Measurements from ENCODE around the gene RSPRY1.
A peak's percentile ranks its signal among the peaks of the same experiment; 100 is the strongest.
"Not testable (repeated sequence)": the region's sequence is repeated elsewhere in the genome, so short reads cannot be mapped to it uniquely, and the experiment has no call there.

RSPRY1 gene

DNA sequence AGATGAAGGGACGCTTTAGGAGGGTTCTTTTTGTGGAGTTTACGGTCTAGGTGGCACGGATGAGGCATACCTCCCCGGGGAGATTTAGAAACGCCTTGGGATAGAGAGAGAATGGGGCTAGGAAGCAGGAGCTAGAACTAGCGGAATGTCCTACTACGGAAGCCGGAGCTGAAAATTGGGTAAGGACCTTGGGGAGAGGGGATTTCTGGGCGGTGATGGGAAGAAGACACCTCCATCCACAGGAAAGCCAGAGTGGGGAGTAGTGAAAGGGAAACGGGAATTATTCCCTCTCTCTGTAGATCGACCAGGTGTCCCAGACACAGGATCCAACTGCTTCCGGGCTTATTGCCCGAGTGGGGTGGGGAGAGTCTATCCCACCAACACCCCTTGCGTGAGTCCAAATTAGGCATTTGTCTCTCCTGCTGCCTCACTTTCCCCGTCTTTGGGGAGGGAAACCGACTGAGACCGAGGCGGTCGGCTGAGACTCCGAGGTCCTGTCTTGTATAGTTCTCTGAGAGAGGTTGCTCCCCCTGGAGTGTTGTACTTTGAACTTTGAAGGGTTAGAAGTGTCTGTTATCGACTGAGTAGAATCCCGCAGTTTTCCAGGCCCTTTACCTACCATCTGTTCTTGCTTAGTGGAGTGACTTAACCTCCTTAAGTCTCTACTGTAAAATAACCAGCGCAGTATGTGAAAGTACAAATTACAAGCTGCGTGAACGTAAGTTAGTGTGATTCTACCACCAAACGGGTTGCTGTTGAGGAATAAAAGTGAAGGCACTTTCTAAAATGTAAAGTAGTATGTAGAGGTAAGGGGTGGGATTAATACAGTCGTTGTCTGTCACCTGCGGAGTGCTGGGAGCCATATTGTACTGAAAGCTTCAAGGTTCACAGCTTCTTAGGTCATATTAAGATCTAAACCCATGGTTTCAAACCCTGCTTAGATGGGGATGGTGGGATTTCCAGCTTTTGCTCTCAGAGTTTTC is 1.0 kb downstream of the RSPRY1 start:
- DNase-seq: no peak

DNA sequence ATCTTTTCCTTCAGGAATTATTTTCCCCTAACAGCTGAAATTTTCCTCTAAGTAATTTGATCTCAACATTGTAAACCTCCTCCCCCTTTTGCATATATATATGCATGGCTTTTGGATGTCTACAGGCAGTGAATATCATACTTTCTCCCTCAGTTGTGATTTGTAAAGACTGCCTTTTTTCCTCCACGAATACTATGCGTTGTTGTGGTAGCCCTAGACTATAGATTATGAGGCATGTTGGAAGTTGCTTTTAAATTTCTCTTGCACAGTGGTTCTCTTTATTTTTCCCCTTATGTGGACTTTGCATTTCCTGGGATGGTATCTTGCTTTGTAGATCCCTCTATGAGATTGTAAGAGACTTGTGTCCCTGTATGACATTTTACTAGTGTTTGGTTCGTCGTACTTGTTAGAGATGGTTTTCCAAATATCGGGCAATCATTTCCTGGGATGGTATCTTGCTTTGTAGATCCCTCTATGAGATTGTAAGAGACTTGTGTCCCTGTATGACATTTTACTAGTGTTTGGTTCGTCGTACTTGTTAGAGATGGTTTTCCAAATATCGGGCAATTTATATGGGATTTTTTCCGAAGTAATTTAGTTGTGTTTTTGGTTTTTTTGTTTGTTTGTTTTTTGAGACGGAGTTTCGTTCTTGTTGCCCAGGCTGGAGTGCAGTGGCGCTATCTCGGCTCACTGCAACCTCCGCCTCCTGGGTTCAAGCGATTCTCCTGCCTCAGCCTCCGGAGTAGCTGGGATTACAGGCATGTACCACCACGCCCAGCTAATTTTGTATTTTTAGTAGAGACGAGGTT is 2.0 kb downstream of the RSPRY1 start:
- DNase-seq: not testable (repeated sequence)

DNA sequence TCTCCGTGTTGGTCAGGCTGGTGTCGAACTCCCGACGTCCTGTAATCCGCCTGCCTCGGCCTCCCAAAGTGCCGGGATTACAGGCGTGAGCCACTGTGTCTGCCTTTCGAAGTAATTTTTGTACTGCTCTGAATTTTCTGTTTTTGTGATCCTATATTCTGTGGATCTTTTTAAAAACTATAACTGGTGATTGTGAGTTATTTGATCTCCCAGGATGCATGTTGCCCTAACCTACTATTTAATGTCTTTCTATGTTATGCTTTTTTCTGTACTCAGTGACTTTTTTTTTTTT is 2.5 kb downstream of the RSPRY1 start:
- no peak for DNase-seq

DNA sequence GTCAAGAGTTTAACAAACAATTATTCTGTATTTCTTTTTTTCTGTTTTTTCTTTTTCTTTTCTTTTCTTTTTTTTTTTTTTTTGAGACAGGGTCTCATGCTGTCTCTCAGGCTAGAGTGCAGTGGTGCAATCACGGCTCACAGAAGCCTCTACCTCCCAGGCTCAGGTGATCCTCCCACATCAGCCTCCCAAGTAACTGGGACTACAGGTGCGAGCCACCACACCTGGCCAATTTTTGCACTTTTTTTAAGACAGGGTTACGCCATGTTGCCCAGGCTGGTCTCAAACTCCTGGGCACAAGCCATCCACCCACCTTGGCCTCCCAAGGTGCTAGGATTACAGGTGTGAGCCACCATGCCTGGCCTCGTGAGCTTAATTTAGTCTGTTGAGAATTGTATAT is 3.4 kb downstream of the RSPRY1 start:
- DNase-seq: not testable (repeated sequence)

DNA sequence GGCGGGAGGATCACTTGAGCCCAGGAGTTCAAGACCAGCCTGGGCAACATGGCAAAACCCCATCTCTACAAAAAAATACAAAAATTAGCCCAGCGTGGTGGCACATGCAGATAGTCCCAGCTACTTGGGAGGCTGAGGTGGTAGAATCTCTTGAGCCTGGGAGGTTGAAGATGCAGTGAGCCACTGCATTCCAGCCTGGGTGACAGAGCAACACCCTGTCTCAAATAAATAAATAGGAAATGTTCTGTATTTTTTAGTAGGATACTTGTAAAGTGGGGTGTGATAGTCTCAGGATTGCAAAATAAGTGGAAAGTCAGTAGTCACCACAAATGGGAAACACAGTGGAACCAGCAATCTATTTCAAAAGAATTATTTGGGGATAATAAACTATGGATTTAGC is 4.0 kb downstream of the RSPRY1 start:
- no peak for DNase-seq

DNA sequence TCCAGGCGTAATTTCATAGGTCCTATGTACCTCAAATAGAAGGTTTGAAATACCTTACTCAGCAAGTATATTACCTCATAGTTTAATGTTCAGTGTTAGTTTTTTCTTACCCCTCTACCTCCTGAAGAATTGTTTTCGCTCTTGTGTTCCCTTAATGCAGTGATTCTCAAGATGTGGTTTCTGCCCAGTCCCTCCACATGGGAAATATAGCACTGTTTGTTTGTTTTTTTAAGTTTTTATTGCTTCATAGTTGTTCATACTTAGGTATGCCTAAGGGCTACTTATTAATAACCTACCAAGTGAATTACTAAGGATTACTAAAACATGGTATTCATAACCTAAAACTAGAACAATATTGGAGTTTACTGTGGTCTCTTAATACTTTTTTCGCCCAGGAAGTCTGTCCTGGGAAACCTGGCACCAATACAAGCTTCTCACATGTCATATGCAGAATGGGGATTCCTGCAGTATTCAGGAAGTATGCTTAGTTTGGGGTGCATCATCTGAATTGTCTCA is 5.0 kb downstream of the RSPRY1 start:
- DNase-seq: peak; percentile 47

DNA sequence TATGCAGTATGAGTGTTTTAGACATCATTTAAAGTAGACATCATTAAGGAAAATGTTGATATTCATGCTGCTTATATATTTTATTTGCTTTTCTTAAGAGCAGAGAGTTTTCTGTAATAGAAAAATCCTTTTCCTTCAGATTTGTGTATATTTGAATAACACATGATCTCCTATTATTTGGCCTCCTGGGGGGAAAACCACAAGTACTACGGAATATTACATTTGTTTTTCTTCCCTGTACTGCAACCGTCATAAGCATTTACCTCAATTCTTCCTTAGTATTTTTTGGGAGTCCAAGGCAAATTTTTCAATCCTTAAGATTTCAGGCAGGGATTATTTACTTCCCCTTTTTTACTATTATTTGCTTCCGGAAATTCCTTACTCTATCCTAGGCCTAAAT is 6.0 kb downstream of the RSPRY1 start:
- DNase-seq: no peak

DNA sequence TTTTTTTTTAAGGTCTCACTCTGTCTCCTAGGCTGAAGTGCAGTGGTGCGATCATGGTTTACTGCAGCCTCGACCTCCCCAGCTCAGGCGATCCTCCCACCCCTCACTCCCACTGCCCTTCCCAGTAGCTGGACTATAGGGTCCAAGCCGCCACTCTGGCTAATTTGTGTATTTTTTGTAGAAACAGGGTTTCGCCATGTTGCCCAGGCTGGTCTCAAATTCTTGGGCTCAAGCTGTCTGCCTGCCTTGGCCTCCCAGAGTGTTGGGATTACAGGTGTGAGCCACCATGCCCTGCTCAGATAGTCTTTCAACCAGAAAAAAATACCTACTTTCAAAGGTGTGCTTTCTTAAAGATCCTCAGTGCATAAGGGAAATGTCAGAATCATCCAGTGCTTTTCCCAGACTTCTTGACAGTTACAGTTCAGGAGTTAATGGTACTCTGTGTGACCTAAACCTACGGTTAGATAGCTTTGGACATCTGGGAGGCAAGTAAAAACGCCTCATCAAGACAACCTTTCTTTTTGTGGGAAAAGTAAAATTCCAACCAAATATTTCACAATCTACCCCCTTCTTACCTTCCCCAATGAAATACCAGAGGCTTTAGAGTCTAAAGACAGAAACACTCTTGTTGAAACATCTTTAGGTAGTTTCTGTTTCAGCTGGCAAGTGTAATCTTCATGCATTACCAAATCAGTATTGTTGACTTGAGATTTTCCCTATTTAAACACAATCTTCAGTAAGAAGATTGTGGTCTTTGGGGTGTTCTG is 6.8 kb downstream of the RSPRY1 start:
- peak; percentile 52 for DNase-seq

DNA sequence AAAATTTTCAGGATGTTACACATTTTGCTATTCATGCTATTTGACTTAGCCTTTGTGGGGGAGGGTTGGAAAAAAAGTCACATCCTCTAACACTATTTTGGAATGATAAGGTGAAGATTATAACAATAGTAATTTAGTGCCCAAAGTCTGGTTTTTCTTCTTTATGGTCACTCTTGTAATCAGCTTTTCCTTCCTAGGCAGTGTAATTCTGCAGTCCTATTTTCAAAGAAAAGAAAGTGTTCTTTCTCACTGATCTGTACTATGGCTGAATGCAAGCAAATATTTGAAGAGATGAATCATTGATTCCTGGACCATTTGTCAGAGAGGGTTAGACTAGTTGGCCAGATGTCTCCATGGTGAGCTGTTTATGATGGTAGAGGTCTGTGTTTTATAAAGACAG is 8.4 kb downstream of the RSPRY1 start:
- peak; percentile 86 for DNase-seq

DNA sequence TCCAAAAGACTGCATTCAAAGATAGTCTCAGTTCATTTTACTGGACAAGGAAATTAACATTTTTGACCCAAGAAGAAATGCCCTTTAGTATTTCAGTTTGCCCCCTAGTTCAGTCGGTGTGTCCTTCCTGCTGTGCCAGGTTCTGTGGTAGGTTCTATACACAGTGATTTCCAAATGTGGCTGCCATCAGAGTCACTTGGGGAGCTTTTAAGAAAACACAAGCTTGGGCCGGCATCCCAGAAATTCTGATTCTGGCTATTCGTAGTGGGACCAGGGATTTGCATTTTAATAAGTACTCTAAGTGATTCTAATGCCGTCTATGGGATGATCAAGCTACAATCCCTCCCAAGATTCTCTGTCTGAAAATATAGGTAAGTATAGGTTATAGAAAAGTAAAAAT is 10.2 kb downstream of the RSPRY1 start:
- no peak for DNase-seq

DNA sequence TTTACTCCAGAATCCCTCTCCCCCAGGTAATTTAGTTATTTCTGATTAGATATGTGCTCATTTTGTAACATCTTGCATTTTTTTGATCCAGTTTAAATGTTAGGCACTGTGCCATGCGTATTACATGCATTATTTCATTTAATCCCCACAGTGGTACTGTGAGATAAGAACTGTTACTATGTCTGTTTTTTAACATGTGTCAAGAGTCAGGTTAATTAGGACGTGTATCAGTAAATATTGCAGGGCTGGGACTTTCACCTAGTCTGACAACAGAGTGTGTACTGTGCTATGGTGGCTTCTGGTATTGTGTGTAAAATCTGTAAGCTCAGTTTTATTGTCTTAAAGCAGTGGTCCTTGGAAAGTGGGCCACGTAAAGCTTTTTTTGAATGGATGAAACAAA is 10.6 kb downstream of the RSPRY1 start:
- no peak for DNase-seq

DNA sequence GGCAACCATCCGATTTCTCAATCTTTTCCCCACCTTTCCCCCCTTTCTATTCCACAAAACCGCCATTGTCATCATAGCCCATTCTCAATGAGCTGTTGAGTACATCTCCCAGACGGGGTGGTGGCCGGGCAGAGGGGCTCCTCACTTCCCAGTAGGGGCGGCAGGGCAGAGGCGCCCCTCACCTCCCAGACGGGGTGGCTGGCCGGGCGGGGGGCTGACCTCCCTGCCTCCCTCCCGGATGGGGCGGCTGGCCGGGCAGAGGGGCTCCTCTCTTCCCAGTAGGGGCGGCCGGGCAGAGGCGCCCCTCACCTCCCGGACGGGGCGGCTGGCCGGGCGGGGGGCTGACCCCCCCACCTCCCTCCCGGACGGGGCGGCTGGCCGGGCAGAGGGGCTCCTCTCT is 14.2 kb downstream of the RSPRY1 start:
- not testable (repeated sequence) for DNase-seq

DNA sequence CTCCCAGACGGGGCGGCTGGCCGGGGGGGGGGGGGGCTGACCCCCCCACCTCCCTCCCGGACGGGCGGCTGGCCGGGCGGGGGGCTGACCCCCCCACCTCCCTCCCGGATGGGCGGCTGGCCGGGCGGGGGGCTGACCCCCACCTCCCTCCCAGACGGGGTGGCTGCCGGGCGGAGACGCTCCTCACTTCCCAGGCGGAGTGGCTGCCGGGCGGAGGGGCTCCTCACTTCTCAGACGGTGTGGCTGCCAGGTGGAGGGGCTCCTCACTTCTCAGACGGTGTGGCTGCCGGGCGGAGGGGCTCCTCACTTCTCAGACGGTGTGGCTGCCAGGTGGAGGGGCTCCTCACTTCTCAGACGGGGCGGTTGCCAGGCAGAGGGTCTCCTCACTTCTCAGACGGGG is 14.8 kb downstream of the RSPRY1 start:
- DNase-seq: not testable (repeated sequence)

DNA sequence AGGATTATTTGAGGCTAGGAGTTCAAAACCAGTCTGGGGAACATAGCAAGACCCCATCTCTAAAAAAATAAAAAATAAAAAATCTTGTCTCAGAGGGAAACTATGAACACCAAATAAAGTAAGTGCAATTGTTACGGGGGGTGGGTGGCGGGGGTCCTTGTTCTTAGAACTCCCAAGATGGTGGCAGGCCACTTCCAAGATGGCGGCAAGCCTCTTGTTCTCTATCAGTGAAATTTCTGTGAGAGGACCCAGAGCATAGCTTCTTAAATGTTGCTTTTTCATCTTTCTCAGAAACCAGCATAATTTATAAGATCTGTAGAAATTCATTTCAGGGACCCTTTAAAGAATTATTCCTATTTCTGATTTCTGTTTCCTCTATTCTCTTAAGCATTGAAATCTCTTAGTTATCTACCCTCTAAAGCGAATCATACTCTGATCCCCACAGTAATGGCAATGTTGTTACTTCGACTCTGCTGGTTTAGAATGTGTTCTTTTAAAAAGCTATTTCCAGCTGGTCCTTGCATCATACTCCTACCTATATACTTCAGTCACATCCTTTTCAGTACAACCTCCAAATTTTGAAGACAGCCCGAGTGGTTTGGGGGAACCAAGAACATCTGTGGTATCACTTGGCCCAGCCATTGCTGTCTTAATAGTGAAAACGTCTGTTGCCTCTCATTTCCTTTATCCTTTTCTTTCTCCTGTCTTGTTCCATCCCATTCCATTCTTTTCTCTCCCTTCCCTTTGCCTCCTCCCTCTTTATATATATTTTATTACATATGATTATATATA is 16.2 kb downstream of the RSPRY1 start:
- DNase-seq: no peak

DNA sequence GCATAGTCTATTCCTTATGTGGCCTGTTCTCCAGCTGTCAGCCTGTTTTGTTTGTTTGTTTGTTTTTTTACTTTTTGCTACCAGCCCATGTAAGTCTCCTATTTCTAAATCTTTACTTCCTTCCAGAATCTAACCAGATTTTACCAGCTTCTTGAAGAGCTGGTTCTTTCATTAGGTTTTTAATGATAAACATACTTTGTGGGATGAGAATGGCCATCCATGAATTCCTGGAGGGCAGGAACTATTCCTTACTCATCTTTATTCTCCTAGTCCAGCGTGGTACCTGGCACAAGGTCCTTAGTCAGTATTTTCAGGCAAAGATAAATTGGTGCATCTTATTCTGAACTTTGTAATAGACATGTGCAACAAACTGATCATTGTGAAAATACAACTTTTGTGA is 17.3 kb downstream of the RSPRY1 start:
- DNase-seq: peak; percentile 70

DNA sequence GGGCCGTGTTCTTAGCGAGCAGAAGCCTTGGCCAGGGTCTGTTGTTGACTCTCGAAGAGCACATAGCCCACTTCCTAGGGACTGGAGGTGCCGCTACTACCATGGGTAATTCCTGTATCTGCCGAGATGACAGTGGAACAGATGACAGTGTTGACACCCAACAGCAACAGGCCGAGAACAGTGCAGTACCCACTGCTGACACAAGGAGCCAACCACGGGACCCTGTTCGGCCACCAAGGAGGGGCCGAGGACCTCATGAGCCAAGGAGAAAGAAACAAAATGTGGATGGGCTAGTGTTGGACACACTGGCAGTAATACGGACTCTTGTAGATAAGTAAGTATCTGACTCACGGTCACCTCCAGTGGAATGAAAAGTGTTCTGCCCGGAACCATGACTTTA is 18.5 kb downstream of the RSPRY1 start:
- no peak for DNase-seq

DNA sequence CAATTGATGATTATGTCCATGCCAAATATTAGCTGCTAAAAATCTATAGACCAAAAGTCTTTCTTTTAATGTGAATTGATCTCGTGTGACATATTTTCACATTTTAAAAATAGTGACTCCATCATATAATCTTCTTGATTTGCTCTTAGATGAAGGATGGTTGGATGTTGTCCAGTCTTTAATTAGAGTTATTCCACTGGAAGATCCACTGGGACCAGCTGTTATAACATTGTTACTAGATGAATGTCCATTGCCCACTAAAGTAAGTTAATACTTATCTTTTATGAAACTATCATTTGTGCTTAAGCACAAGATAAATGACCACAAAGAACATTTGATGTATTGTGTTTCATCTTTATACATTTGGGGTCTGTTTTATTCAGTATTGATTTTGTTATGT is 22.8 kb downstream of the RSPRY1 start:
- no peak for DNase-seq

DNA sequence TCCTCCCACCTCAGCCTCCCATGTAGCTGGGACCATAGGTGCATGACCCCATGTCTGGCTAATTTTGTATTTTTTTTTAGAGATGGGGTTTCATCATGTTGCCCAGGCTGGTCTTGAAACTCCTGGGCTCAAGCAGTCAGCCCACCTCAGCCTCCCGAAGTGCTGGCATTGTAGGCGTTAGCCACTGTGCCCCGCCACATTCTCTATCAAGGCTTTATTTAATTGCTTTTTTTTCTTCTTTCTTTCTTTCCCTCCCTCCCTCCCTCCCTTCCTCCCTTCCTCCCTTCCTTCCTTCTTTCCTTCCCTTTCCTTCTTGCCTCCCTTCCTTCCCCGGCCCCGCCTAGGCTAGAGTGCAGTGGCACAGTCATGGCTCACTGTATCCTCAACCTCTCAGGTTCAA is 23.7 kb downstream of the RSPRY1 start:
- no peak for DNase-seq

DNA sequence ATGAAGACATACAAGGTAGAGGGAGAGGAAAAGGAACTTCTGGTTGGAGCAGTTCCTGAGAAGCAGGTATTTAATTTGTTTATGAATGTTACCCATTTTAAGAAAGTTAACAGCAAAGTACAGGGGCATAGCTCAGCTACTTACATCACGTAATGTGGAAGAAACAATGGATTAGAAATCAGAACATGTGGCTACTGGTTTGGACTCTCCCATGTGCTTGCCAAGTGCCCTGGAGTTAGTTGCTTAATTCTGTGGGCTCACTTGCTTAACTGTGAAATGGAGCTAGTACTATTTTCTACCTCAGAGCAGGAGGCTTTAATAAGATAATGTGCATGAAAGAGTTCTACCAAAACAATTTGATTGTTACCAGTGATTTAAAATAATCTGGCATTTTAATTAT is 27.3 kb downstream of the RSPRY1 start:
- DNase-seq: no peak

DNA sequence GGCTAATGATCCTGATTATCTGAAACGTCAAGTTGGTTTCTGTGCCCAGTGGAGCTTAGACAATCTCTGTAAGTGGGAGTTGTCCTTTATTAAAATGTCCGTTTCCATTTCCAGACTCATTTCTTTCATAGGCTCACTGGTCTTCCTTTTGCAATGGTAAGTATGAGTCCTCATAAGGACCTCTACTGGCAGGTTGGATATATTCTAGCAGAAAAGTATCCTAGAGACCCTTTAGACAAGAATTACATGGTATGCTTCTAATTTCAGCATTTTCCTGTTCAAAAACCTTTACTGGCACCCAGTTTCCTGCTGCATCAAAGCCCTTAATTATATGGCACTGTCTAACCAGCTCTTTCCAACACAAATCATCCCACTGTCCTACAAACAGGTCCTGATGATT is 30.8 kb downstream of the RSPRY1 start:
- DNase-seq: no peak

DNA sequence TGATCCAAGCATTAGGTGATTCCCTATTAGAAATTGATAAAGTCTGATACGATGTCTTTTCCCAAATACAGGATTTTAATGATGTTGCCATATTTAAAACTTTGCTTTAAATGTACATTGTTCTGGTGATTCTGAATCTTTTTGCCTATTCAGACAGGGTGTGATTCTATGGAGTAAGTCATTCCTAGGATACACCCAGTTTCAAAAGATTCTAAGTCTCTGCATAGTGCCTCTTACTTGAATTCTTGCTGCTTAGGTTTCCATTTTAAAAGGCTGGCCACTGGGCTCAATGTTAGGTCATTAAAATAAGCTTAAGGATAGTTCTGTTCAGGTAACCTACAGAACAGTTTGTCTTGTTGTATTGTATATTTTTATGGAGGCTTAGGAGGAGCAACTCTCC is 36.9 kb downstream of the RSPRY1 start:
- no peak for DNase-seq

DNA sequence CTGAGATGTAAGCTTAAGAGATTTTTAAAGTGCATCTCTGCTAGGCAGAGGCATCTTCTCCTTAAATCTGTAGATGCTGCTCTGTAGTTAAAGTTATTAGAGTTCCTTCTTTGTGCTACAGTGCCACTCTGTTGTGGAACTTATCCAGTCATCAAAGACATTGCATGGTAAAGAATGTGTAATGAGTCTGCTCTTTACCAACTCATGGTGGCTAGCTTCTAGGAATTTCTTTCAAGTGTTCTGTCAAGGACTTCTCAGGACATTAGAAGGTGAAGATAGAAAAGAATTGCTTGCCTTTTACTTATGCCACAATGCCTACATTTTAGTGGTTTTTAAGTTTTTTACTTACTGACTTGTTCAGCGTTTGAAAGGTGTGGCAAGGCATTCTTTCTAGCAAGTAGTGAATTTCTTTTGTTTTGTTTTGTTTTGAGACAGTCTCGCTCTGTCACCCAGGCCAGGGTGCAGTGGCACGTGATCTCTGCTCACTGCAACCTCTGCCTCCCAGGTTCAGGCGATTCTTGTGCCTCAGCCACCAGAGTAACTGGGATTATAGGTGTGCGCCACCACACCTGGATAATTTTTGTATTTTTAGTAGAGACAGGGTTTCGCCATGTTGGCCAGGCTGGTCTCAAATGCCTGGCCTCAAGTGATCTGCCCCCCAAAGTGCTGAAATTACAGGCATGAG is 38.7 kb downstream of the RSPRY1 start:
- no peak for DNase-seq
